Fibroblast of mammary gland (primary cell): ENCODE results near the gene NR1D2.

ENCODE experiments used
- DNase-seq: peaks from one replicate; pipeline ENCODE4 v3.0.0-alpha.2; 2010; ENCODE audit warnings: low read depth
- H3K4me3 ChIP-seq: 2 replicates; pipeline ENCODE4 v1.5.1; 2011; ENCODE audit warnings: low read depth, mild to moderate bottlenecking, low read length, moderate library complexity; ENCODE audit not compliant: control insufficient read depth
- CTCF ChIP-seq: conservative IDR thresholded peaks from 2 replicates; pipeline ENCODE4 v1.5.1; 2011; ENCODE audit warnings: low read depth, low read length, inconsistent platforms; ENCODE audit not compliant: control insufficient read depth, insufficient read depth

The NR1D2 gene

GRCh38 chr3:23987356-23987755 lies 42.3 kb downstream of the NR1D2 start:
- TF ChIP-seq CTCF: no peak
- no peak for DNase-seq
- no peak overlapping the region for H3K4me3 ChIP-seq

- no peak for DNase-seq
- no peak overlapping the region for H3K4me3 ChIP-seq
- TF ChIP-seq CTCF: no peak
Measured at GRCh38 chr3:23991306-23991682, 46.2 kb downstream of the NR1D2 start.

- peak; percentile 55 for DNase-seq
- TF ChIP-seq CTCF: no peak
- no peak overlapping the region for H3K4me3 ChIP-seq
Measured at GRCh38 chr3:23991683-23992628, 46.9 kb downstream of the NR1D2 start.

- no peak for TF ChIP-seq CTCF
- no peak for DNase-seq
- no peak overlapping the region for H3K4me3 ChIP-seq
Measured at GRCh38 chr3:23993556-23994243, 48.6 kb downstream of the NR1D2 start.

- no peak for DNase-seq
- H3K4me3 ChIP-seq: no peak overlapping the region
- TF ChIP-seq CTCF: no peak
Measured at GRCh38 chr3:23994244-23994569, 49.1 kb downstream of the NR1D2 start.

GRCh38 chr3:23995219-23995618 lies 50.1 kb downstream of the NR1D2 start:
- TF ChIP-seq CTCF: no peak

More at GRCh38 chr3:23995219-23995618, 50.1 kb downstream of the NR1D2 start:
- no peak overlapping the region for H3K4me3 ChIP-seq
- DNase-seq: no peak
